GM18502 (cell line): ENCODE measurements around the gene PCDH10.

ENCODE experiments used
- ATAC-seq: cut with Tn5 transposase; IDR thresholded peaks from one replicate; pipeline ENCODE4 v1.9.1; 2021; ENCODE audit warnings: mild to moderate bottlenecking; ENCODE audit not compliant: unreplicated experiment, poor library complexity

The PCDH10 gene

DNA sequence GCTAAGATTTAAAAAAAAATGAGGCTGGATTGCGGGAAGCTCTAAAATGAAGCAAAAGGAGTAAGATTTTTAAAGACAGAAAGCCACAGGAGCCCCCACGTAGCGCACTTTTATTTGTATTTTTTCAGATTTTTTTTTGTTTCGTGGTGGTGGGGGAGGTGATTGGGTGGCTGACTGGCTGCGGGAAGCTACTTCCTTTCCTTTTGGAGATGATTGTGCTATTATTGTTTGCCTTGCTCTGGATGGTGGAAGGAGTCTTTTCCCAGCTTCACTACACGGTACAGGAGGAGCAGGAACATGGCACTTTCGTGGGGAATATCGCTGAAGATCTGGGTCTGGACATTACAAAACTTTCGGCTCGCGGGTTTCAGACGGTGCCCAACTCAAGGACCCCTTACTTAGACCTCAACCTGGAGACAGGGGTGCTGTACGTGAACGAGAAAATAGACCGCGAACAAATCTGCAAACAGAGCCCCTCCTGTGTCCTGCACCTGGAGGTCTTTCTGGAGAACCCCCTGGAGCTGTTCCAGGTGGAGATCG is 908 bp downstream of the PCDH10 start:
- no peak for ATAC-seq

DNA sequence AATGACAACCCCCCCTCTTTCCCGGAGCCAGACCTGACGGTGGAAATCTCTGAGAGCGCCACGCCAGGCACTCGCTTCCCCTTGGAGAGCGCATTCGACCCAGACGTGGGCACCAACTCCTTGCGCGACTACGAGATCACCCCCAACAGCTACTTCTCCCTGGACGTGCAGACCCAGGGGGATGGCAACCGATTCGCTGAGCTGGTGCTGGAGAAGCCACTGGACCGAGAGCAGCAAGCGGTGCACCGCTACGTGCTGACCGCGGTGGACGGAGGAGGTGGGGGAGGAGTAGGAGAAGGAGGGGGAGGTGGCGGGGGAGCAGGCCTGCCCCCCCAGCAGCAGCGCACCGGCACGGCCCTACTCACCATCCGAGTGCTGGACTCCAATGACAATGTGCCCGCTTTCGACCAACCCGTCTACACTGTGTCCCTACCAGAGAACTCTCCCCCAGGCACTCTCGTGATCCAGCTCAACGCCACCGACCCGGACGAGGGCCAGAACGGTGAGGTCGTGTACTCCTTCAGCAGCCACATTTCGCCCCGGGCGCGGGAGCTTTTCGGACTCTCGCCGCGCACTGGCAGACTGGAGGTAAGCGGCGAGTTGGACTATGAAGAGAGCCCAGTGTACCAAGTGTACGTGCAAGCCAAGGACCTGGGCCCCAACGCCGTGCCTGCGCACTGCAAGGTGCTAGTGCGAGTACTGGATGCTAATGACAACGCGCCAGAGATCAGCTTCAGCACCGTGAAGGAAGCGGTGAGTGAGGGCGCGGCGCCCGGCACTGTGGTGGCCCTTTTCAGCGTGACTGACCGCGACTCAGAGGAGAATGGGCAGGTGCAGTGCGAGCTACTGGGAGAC is 1.6 kb downstream of the PCDH10 start:
- ATAC-seq: no peak

DNA sequence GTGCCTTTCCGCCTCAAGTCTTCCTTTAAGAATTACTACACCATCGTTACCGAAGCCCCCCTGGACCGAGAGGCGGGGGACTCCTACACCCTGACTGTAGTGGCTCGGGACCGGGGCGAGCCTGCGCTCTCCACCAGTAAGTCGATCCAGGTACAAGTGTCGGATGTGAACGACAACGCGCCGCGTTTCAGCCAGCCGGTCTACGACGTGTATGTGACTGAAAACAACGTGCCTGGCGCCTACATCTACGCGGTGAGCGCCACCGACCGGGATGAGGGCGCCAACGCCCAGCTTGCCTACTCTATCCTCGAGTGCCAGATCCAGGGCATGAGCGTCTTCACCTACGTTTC is 2.2 kb downstream of the PCDH10 start:
- no peak for ATAC-seq

DNA sequence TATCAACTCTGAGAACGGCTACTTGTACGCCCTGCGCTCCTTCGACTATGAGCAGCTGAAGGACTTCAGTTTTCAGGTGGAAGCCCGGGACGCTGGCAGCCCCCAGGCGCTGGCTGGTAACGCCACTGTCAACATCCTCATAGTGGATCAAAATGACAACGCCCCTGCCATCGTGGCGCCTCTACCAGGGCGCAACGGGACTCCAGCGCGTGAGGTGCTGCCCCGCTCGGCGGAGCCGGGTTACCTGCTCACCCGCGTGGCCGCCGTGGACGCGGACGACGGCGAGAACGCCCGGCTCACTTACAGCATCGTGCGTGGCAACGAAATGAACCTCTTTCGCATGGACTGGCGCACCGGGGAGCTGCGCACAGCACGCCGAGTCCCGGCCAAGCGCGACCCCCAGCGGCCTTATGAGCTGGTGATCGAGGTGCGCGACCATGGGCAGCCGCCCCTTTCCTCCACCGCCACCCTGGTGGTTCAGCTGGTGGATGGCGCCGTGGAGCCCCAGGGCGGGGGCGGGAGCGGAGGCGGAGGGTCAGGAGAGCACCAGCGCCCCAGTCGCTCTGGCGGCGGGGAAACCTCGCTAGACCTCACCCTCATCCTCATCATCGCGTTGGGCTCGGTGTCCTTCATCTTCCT is 2.7 kb downstream of the PCDH10 start:
- no peak for ATAC-seq

DNA sequence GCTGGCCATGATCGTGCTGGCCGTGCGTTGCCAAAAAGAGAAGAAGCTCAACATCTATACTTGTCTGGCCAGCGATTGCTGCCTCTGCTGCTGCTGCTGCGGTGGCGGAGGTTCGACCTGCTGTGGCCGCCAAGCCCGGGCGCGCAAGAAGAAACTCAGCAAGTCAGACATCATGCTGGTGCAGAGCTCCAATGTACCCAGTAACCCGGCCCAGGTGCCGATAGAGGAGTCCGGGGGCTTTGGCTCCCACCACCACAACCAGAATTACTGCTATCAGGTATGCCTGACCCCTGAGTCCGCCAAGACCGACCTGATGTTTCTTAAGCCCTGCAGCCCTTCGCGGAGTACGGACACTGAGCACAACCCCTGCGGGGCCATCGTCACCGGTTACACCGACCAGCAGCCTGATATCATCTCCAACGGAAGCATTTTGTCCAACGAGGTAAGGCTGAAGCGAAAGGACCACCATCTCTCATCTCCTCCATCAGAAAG is 3.3 kb downstream of the PCDH10 start:
- ATAC-seq: no peak

DNA sequence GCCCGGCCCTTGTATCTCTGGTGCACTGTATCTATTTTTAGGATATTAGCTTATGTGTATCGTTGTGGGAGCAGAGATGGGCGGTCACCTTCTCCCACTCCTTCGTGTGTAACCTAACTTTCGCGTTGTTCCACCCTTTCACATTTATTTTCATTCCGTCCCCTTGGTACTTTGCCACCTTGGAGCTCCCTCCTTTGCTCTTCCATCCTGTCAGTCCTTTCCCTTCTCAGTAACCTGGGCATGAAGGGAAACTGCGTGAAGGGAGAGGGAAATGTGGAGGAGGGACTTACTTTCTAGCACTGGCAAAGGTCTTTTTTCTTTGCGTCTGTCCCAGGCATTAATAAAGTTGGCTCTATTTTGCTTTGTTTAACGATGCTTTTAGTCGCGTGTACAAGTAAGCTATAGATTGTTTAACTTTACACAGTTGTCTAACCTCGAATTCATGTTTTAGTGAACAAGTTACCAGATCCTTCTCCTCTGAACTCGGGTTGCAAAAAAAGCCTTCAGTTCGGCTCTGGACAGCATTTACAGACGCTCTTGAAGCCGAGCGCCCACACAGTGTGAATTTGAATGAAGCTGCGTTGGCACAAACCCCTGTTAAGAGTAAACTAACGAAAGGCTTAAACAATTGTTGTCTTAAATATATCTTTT is 3.9 kb downstream of the PCDH10 start:
- no peak for ATAC-seq

DNA sequence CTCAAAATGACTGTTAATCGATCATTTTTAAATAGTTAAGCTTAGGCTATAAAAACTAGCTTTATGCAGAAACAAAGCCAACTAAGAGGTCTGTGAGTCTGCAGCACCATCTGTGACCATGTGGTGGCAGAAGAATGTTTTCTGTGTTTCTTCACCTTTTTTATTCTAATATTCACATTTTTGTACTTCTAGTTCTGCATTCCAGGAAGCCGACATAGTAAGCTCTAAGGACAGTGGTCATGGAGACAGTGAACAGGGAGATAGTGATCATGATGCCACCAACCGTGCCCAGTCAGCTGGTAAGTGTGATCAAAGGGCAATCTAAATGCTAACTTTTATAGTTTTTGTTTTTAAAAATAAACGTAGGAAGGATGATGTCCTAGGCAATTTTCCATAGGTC is 5.6 kb downstream of the PCDH10 start:
- peak; percentile 53 for ATAC-seq

DNA sequence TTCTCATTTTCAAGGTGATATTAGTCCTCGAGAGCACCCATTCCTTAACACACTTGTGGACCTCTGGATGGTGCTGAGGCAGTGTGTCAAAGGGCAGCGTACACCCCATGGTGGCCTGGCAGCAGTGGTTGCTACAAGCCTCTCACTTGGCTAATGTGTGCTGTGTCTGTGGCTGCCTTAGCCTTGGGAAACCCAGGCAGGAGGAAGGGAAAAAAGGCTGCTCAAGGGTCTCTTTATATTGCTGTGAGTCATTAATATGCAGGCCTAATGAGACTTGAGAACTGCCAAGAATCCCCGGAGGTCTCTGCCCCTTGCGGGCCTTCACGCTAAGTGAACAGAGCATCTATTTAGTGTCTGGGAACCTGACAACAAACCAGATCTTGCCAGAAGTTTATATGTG is 7.0 kb downstream of the PCDH10 start:
- no peak for ATAC-seq

DNA sequence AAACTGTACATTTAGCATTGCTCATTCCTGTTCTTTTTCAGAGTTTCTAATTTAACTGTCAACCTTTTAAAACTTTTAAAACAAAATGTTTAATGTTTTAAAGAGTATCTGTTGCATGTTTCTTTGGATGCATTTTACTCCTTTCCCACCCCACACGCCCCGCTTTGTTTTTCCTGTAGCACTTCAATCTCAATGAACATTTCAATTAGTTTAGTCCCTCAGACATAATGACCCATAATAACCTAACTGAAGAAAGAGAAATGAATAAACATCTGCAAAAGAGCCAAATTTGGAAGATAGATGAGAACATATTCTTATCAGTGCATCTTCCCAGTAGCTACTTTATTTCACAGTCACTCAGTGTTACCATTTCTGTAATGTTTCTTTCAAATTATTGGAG is 7.5 kb downstream of the PCDH10 start:
- no peak for ATAC-seq

DNA sequence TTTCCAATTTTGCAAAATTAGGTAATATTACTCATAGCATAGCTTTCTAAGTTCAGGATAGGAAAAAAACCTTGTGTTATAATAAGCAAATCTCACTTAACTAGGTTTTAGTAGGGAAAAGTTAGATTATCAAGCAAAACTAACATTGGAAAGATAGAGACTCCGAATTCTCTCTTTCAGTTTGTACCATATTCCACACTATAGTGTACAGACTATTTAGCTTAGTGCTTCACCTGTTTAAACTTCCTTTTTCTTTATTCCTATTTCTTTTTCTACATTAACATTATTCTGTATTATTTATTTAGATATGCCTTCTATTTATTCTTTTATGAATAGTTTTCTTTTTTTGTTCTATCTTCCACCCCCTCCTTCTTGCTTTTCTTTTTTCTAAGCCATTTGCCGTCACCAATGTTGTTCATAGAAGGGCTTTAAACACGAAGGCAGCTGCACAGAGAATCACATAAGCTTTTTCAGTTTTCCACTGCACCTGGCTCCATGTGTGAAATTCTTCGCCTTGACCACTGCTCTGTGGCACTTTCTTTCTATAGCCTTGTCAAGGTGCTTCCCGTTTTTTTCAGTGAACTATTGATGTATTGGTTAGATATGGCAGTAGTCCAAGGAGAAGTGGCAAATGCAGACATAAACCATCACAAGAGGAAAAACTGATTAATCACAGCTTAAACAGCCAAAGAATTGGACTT is 8.5 kb downstream of the PCDH10 start:
- ATAC-seq: no peak

DNA sequence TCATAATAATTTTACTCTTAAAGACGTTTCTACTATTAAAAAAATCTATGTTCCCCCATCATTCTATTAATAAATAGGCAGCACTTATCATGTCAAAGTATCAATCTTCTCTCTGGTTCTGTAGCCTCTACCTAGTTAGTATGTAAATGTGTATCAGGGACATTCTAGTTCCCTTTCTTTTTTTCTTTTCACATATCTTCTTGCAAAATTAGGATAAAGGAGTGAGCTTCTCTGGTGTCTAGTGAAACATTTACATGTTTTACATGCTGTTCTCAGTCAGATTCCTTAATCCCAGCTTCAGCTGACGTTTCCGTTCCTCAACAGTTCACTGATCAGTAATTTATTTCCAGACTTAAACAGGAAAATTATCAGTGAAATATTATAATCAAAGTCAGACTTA is 11.8 kb downstream of the PCDH10 start:
- no peak for ATAC-seq

DNA sequence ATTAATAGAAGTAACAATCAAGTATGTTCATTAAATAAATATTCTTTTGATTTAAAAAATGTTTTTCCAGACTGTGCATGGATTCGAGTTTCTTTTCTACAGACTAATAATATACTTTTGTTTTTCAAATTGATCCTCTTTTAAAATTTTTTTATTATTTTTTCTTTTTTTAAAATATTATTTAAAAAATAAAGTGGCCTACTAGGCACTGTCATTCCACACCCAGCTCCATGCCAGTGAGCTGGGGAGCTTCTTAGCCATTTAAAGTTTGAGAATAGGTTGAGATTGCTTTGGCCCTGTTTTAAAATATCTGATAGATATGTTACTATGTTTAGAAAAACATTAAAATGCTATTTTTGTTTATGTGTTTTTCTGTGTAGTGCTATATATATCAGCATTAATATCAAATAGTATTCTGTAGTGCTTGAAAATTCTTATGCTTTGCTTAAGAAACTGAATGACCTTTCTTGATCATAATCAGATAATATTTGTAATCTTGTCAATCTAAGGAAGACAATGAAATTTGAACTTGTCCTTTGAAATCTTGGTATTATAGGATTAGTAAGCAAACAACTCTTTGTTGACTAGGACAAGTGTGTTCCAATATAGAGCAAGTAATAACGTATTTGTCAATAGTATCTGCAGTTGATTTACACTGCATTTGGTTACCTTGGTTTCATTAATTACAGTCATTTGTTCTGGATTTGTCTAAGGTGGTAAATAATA is 12.6 kb downstream of the PCDH10 start:
- no peak for ATAC-seq

DNA sequence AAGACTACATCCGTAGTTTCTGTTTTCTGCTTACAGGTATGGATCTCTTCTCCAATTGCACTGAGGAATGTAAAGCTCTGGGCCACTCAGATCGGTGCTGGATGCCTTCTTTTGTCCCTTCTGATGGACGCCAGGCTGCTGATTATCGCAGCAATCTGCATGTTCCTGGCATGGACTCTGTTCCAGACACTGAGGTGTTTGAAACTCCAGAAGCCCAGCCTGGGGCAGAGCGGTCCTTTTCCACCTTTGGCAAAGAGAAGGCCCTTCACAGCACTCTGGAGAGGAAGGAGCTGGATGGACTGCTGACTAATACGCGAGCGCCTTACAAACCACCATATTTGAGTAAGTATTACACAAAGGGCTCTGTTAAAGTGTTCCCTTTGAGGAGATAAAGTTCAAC is 13.8 kb downstream of the PCDH10 start:
- no peak for ATAC-seq

DNA sequence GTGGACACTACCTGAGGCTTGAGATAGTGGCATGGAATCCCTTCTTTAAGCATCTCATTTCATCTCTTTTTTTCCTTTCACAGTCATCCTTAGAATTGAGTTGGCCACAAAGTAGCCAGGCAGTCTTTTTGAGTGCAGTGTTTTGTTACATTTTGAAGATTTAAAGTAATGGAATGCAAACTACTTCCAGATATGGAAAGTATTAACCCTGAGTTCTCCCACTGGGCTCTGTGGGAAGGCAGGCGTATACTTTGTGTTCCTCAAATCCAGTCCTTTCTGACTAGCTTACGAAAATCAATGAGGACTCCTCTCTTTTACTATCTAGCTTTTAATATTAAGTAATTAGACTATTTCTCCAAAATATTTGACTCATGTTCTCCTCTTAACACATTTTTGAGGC is 29.9 kb downstream of the PCDH10 start:
- ATAC-seq: no peak

DNA sequence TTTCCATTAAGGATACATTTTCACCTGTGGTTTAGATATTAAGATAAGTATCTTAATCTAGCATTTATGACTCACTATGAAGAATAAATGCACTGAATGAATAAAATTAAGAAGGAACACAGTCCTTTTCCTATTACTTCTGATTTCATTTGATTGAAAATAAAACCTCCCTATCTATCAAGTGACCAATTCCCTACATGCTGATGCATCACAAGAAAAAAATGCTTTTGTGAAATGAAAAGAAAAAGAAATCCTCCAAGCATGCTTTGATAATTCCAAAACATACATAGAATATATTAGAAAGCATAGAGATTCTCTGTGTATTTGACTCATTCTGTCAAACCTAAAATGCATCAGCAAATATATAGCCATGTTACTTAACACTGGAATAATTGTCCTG is 37.1 kb downstream of the PCDH10 start:
- ATAC-seq: no peak

DNA sequence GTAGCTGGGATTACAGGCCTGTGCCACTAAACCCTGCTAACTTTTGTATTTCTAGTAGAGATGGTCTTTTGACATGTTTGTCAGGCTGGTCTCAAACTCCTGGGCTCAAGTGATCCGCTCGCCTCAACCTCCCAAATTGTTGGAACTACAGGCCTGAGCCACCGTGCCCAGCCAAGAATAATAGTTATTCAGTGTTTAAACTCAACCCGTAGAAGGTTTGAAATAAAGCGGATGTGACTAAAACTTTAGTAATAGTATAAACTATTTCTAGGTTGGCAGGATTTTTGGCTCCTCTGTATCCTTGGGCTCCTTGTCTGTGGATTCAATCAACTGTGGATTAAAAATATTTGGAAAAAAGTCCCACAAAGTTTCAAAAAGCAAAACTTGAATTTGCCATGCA is 37.8 kb downstream of the PCDH10 start:
- ATAC-seq: no peak

DNA sequence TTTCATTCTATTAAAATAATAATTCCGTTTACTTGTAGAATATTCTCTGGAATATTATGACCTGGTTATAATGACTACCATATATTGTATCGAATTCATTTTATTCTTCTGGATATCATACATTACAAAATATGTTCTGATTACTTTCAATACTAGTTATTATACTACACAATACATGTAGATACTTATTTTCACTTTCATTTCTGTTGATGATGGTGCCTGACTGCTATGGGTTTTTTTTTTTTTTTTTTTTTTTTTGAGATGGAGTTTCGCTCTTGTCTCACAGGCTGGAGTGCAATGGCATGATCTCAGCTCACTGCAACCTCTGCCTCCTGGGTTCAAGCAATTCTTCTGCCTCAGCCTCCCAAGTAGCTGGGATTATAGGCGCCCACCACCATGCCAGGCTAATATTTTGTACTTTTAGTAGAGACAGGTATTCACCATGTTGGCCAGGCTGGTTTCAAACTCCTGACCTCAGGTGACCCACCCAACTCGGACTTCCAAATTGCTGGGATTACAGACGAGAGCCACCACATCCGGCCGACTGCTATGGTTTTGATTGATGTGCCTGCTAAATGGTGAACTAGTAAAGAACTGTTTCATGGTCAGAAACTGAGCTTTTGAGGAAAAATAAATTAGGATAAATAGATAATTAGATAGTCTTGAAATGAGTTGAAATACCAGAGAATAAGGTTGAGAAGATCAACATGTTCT is 39.5 kb downstream of the PCDH10 start:
- no peak for ATAC-seq

DNA sequence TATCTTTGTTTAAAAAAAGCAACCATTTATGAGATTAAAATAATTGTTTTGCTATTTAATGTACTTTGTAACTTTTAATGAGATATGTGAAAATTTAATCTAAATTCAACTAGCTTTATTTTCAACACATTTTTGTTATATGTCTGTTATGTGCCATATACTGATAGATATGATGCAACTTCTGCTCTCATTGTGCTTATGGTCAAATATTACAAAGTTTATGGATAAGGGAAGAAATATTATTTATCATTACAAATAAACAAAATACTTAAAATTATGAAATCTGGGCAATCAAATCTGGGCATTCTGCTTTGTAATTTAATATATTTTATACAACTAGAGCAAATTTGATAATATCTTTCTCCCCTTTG is 40.0 kb downstream of the PCDH10 start:
- ATAC-seq: no peak

DNA sequence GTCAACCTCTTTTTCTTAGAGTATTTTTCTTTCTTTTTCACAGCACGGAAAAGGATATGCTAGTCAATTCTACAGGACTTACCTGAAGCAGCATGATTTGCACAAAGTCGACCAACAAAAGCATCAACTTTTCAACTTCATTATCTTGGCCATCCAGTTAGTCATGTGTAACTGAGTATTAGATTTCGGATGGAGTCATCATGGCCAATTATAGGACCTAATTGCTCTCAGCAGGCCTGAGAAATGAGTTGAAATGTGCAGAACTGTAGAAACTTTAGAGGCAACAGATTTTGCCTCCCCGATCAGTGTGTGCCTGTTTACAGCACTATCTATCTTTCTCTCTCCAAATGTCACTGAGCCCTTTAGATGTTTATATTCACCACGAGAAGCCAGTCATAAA is 41.0 kb downstream of the PCDH10 start:
- no peak for ATAC-seq
